Stimulated activated CD4-positive, alpha-beta T cell treated with anti-CD3 and anti-CD28 coated beads, TNF-alpha, amount 100 ng/mL, for 48 hours (primary cell): ENCODE measurements around the gene POC1B.
"Not testable (repeated sequence)": the region's sequence is repeated elsewhere in the genome, so short reads cannot be mapped to it uniquely, and the experiment has no call there.

Experiments
- DNase-seq, 3 donors: peaks; one replicate each; pipeline ENCODE4 v3.0.0-alpha.2; 2020; ENCODE audit warnings: low read depth in 3 of 3

Gene POC1B

DNA sequence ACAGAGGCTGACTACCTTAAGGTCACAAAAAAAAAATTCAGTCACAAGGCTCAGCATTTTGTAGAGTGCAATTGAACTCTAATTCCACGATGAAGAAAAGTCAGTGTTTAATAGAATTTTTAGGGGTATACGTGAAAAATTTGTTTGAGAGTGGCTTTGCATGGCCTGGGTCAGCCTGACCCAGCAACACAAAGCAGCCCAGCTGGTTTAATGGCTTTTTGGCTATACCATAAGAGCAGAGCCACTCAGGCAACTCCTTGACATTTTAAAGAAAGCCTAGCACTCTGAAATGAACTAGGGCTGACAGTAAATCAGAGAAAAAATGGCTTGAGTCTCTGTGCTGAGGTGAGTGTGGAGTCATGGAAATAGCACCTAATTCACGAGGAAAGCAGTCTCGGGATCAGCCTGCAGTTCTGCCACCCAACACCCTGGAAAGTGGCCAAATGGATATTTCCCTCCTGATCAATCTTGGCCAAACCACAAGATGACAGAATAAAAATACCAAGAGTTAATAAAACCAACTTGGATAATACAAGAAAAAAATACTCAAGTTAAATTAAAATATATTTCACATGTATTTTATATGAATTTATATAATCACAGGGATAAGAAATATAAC is 60.8 kb downstream of the POC1B start:
- DNase-seq = no peak

DNA sequence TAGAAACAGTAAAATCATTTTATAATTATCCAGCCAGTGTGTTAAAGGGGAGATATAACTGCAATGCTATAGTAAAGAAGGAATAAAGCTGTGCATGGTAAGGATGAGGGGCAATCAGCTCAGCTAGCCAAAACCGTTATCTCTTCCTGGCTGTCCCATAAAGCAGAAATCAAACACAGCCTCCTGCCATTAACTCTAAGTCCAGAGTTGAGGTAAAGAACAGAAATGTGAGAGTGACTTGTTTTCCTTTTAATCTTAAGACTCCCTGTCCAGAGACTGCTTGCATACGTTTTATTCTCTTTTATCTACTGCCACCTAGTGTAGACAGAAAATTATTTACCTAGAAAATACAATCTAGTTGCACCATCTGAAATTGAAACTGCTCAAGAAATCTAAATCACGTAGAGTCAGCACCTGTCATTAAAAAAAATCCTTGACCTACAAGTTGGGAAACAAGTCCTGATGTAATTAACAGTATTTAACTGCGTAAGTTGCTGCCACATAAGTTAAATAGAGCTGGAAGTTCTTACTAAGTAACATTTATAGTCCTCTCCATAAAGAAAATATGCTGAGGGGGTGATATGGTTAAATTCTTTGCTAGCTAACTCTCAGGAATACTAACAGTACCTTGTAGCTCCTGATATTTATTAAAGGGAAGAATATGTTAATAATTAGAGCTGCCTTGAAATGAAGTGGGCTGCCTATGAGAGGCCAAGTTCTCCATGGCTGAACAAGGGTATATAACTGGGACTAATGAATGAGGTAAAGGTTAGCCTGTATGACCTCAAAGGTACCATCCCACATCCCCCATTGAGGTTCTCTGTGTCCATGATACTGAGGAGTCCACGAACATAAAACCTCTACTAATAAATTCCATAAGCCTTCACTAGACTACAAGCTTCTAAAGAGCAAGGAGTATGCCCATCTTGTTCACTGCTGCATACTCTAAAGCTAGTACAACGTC is 63.9 kb downstream of the POC1B start:
- DNase-seq = no peak

DNA sequence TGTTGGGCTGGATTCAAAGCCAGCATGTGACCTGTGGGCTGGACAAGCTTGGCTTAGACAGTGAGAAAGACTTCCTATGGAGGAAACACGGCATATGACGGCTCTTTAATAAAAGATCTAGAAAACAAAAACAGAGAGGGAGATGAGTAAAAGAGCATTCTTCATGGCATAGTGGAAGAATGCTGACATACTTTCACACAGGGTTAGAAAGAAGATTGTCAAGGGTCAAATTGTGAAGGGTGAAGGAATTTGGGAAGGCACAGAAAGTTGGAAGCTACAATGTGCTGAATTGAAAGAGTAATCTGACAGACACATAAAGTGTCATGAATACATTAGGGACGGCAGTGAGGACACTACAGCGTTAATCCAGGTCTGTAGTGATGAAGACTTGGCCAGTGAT is 64.7 kb downstream of the POC1B start:
- no peak for DNase-seq

DNA sequence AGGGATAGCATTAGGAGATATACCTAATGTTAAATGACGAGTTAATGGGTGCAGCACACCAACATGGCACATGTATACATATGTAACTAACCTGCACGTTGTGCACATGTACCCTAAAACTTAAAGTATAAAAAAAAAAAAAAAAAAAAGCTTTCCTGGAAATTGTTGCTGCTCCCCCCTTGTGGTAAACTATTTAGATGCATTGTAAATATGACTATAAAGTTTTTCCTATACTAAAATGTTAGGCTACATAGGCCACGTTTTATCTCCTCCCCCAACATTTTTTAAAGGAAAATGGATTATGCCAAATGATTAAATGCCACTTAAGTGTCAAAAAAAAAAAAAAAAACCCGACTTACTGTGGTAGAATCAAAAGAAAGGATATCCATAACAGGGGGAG is 66.6 kb downstream of the POC1B start:
- not testable (repeated sequence) for DNase-seq

DNA sequence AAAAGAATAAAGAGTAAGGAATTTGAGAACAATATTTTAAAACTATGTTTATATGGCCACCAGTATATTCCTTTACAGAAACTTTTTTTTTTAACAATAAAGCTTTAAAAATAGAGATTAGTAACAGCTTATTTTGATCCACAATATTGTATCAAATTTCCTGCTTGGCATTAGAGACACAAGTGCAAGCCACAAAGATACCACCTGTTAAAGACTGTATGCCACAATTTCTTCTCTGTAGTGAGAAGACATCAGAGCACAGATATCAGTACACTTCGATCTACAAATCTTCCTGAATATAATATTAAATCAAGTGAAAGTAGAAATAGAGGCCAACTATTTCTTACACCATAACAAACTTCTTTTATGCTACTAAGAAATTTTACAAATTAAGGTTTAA is 69.3 kb downstream of the POC1B start:
- DNase-seq = no peak

DNA sequence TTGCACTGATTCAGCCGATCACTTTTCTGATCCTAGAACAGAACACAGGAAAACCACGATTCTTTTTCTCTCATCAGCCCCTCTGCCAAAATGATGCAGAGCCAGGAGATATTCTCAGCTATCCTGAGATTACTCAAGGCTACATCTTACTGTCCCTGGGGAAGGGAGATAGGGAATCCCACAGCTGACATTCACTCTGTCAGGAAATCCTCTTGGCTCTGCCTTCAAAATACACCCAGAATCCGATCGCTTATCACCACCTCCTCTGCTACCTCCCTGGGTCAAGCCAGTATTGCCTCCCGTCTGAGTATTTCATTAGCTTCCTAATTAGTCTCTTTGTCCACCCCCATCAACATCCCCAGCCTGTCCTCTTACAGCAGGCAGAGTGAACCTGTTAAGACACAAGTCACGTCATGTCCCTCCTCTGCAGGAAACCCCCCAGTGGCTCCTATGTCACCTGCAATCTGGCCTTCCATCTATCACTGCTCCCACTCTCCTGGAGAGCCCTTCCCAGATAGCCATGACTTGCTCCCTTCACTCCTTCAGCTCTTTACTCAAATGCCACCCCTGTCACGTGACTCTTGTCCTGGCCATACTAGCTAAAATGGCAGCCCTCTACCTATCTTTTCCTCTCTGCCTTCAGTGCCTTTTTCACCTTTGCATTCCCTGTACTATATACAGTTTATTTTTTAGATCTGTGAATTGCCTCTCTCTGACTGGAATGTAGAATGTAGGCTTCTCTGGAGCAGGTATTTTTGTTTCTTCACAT is 71.6 kb downstream of the POC1B start:
- DNase-seq = no peak

DNA sequence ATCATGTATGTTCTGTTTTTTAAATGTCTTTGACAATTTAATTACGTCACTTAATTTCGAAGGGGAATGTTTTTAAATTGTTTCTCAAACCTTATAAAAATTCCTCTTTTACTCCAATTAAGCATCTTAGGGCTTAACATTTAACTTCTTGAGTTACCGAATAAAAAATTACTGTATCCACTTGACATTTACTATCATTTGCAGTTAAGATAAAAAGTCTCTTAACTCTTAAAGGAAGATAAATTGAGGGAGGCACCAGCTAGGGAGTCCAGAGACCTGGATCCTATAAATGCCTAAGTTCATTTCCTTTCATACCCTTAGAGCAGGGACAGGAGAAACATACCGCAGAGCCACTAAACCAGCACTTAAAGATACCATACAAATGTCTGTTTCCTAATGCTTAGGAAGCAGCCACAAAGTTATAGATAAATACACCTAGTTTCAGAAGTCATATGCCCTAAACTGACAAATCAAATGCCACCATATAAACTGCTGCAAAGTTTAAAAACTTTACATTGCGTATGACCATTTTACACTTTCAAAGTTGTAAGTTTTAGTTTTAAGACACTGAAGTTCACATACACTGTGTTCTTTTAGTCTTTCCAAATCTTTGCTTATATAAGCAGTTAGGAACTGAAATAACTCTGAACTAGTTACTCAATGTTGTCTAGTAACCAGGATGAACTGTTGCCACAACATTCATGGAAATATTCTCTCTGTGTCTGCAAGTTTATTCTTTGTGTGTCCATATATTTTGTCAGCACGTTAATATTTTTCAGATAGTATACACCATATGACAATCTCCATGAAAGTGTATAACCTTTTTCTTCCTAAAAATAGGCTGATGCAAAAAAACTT is 72.5 kb downstream of the POC1B start:
- DNase-seq = no peak

DNA sequence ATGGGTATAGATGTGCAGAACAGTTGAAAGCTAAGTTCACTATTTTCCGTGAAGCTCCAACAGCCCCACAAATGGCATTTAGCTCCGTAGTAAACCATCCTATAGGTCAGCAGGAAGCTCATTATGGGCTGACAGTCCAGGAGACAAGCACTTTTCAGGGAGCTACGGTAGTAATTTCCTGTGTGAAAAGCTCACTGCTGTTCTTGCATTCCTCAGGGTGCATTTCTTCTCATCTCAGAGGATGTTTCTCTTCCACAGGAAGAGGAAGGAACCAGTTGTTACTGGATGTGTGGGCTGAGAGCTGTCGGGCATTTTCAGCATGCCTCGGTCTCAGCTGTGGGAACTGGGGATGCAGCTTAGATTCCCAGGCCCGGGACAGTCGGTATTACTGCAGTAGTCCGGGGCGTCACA is 74.0 kb downstream of the POC1B start:
- DNase-seq = no peak

DNA sequence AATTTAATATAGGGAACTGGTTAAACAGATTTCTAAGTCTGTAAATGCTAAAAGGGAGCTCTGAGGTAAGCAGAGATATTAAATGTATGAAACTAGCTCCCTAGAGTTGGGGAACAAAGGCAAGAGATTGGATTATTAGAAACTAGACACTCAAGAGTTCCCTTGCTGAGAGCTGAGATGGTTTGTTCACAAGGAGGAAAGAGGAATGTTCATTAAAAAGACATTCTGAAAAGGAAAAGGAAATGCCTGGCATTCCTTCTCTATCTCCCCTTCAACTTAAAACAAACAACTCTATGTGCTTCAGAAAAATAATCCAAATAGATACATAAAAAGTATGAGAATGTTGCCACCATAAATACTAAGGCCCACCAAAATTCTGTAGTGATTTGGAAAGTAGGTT is 74.9 kb downstream of the POC1B start:
- no peak for DNase-seq

DNA sequence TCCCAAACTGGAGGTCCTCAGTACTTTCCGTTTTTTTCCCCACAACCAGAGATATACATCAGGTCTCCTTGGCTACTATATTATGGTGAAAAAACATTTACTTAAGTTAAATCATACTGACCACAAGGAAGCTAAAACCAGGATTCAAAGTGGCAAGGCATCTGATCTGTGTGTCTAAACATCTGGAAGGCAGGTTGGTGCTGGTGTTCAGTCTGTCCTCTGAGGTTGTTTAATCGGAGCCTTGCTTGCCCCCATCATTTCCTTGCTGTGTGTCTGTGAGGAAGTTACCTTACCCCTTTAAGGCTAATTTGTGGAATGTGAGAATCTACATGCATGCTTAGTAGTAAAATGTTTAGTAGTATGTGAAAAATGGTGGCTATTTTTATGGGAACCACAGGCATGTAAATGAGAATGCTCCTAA is 76.9 kb downstream of the POC1B start:
- no peak for DNase-seq

DNA sequence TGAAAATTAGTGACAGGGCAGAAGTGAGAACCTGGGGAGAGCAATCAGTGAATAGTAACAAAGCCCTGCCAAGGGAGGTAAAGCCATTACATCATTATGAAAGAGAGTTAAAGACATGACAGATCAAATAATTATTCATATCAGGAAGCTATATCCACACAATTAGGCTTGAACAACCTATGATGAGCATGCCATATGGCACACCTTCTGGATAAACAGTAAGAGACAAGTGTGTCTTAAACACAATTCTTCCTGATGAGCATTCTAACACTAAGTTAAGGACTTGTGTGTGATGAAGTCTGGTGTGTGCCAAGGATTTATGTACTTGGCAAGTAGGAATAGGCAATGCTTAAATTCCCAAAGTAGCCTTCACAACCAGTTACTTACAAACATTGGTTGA is 77.3 kb downstream of the POC1B start:
- no peak for DNase-seq

DNA sequence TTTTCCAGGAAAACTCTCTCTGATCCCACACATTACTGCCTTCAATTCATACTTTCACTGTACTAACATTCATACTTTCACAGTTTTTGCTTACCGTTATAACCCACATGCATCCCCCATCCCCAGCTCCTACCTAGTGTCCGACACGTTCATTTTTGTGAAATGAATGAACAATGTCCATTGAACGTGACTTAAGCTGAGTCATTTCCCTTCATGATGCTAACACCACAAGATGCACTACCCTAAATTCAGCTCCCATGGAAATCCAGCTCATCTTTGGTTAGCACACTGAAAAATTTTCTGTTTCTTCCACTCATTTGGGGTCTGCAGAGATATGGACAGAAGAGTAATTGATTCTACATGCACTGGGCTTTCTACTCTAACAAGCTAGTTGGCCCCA is 85.9 kb downstream of the POC1B start:
- no peak for DNase-seq

DNA sequence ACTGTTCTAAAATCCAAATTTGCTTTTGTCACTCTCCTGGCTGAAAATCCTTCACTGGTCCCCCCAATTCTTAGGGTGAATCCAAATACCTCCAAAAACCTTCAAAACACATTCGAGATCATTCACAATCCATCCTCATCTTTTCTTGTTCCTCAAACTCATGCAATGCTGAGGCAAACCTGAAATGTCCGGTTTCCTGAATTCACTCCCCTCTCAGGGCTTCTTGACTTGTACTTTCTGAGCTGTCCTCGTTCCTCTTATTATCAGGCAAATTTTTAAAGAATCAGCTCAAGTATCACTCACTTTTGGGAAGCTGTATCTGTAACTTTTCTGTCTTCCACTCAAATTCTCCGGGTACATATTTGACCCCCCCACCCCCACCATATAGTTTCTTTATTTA is 88.6 kb downstream of the POC1B start:
- no peak for DNase-seq

DNA sequence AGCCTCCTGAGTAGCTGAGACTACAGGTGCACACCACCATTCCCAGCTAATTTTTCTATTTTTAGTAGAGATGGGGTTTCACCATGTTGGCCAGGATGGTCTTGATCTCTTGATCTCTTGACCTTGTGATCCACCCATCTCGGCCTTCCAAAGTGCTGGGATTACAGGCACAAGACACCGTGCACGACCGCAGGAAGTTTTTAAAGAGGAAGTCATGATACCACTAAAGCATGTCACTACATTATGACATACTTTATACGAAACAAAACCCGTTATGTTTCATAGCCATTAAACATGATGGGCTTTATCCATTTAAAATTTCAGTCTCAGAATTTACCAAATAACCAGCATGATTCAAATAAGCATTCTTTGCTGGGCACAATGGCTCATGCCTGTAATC is 89.8 kb downstream of the POC1B start:
- no peak for DNase-seq

DNA sequence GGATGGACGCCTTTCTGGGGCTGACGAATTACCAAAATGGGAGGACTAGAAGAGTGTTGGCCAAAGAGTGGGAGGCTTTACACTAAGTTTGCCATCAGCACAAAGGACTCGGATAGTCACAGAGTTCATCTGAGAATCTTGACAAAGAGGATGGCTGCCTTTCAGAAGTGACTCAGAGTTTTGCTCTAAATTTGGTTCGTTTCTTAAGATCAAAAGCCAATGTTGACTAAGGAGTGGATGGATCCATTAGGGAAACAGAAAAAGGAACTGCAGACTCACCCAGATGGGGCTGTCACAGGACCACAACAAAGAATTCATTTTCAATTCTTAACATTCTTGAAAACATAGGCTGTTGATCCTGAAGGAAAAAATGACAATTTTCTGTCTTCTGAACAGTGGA is 92.2 kb downstream of the POC1B start:
- DNase-seq = no peak

DNA sequence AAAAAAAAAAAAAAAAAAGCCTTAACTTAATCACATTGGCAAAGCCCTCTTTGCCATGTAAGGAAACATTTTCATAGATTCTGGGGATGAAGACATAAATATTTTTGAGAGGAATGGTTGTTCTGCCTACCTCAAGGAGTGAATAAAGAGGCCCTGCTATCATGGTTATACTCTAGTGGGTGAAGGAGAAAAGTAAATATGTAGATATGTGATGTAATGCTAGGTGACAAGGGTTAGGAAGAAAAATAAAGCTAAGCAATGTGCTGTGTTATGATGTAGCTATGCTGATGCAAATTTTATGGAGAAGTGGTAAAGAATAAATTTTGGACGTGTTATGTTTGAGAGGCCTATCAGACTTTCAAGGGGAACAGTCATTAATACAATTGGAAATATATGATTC is 93.5 kb downstream of the POC1B start:
- DNase-seq = no peak

DNA sequence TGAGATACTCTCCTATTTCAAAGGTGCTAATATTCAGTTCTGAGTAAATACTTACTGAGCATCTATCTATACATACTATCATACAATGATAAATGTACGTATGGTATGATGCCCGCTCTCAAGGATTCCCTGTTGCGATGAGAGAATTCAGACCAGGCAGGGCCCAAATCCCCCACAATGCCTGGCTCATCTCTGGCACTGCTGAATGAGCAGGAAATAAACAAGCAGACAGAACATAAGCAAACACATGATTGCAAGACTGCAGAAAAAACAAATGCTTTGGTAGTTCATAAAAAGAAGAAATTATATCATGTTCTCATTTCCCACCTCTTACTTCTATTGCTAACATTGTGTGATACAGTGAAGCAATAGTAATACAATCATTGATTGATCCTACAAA is 96.3 kb downstream of the POC1B start:
- DNase-seq = no peak

DNA sequence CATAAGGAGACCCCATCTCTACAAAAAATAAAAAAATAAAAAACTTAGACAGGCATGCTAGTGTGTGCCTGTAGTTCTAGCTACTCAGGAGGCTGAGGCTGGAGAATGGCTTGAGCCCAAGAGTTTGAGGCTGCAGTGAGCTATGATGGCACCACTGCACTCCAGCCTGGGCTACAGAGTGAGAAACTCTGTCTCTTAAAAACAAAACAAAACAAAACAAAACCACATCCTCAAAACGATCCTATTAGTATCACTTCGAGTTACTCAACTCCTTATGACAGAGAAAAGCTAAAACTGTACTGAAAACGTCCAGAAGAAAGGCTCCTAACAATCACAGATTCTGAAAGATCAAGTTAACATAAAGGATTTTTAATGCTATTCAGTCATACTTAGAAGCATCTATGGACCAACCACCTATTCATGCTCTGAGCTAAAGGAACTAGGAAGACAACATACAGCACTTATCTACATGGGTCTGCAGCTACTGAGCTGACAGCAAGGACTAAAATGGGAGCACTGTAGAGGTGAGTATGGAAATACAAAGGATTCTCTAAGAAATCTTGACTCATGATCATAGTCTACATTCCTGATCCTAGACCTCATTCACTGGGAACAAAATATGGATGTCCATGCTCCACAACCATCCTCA is 98.2 kb downstream of the POC1B start:
- no peak for DNase-seq

DNA sequence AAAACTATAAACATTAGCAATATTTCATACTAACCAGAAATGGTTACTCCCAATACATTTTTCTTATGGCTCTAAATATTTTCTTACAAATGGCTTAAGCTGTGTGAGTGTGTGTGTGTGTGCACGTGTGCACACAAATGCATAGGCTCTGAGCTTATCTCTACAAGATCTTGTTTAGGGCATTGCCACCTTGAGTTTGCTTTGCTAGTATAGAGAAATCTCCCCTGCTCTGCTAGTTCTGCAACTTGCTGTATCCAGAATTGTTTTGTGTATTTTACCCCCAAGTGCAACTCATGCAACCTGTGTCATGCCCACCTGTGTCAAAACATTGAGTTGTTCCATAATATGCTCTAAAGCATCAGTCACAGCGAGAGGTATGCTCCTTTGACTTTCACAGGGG is 101.0 kb downstream of the POC1B start:
- no peak for DNase-seq

DNA sequence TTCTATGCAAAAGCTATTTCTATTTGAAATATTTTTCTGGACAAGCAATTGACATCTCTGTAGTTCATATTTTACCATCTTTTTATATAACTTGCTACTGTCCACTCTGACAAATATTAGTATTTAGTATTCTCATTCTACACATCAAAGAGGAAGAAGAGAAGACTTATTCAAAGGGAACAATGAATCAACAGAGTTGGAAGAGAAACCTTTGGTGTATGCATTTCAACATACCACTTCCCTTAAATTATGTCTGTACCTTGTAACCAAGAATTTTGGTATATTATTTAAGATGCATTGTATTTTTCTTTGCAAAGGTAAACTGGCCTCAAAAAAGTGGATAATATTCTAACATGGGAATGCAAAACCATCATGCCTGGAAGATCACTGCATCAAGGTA is 101.5 kb downstream of the POC1B start:
- DNase-seq = no peak
